ENCODE measurements around the gene RABEP1.

RABEP1 gene

DNA sequence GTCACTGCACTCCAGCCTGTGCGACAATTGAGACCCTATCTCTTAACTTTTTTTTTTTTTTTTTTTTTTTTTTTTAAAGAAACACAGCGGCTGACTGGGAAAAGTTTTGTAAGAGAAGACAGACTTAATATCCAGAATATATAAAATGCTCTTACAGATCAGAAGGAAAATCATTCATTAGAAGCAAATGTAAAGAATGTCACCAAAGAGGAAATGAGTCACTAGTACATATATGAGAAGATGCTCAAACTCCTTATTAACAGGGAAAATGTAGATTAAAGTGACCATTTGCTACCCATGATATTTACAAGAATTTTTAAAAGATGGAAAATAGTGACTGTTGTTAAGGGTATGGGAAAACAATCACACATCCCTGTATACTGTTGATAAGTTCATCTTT lies 48.9 kb downstream of the RABEP1 start:
- no peak overlapping the region for H2BK120ac ChIP-seq (ENCODE audit: low read depth, low read length)
- no peak overlapping the region for H4K8ac ChIP-seq (ENCODE audit: low read depth, low read length)
- no peak overlapping the region for H3K23ac ChIP-seq (ENCODE audit: low read depth, low read length, poor library complexity)
- no peaks in the 10 kb centered on the region for H3K4me1 ChIP-seq (ENCODE audit: control insufficient read depth in 2 of 2, insufficient read depth in 1 of 2, low read depth in 1 of 2, low read length in 2 of 2)
- no peak for DNase-seq (ENCODE audit: low spot score)
- no peaks in the 10 kb centered on the region for H3K79me1 ChIP-seq (ENCODE audit: low read depth, low read length)
- no peak overlapping the region for H3K4me3 ChIP-seq (ENCODE audit: low read length in 2 of 2)
- H2BK12ac ChIP-seq (ENCODE audit: low read length): no peak overlapping the region
- H3K9me3 ChIP-seq (replicated peaks in 1 of 2; ENCODE audit: control insufficient read depth in 2 of 2, insufficient read depth in 1 of 2, low read depth in 1 of 2, low read length in 2 of 2): no peaks in the 10 kb centered on the region
- H2AFZ ChIP-seq (ENCODE audit: low read length): no peak overlapping the region
- H3K9ac ChIP-seq (ENCODE audit: low read depth, low read length, poor library complexity): no peak overlapping the region
- no peak overlapping the region for H3K14ac ChIP-seq (ENCODE audit: low read length)
- no peak overlapping the region for H2AK5ac ChIP-seq (ENCODE audit: low read depth, low read length)
- H3K18ac ChIP-seq (ENCODE audit: low read length): no peak overlapping the region
- H3K4me2 ChIP-seq (ENCODE audit: insufficient read depth, low read length, poor library complexity, severe bottlenecking): no peak overlapping the region
- H3K27ac ChIP-seq (replicated peaks; ENCODE audit: low read length): no peak overlapping the region
- peaks cover 7 to 41% of the 10 kb centered on the region in 2 donors for H3K36me3 ChIP-seq (replicated peaks in 1 of 2; ENCODE audit: control insufficient read depth in 2 of 2, insufficient read depth in 2 of 2, low read length in 2 of 2)
- H3K27me3 ChIP-seq (ENCODE audit: control insufficient read depth in 3 of 3, insufficient read depth in 3 of 3, low read depth in 1 of 3, low read length in 3 of 3): no peaks in the 10 kb centered on the region
- no CpG with 5 or more reads among the region's 2 CpGs for WGBS, 2 donors (ENCODE audit: extremely low coverage in 2 of 2, insufficient read length in 2 of 2, insufficient replicate concordance in 1 of 2)
- H4K91ac ChIP-seq (ENCODE audit: low read depth, low read length, poor library complexity): no peak overlapping the region
- no peak overlapping the region for H3K4ac ChIP-seq (ENCODE audit: low read length)
- H2BK15ac ChIP-seq (ENCODE audit: low read length): no peak overlapping the region
- no peak overlapping the region for H2BK5ac ChIP-seq (ENCODE audit: low read length)

DNA sequence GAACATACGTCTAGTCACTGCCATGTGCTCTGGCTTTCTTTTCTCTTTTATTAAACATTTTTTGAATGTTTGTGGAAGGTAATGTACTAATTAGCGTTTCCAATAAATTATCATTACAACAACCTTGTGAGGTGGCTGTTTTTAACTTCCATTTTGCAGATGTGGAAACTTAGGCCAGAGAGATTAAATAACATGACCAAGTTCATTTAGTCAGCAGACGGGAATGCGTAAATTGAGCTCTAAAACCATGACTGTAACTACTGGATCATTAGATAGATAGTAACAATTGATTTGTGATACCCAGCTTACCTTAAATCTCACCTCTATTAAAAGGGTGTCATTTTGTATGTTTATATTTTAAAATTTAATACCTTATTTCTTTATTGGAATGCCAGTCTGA lies 49.4 kb downstream of the RABEP1 start:
- Histone ChIP-seq H2BK5ac (ENCODE audit: low read length) (no peak overlapping the region), H2AFZ (ENCODE audit: low read length) (no peak overlapping the region), H3K4me2 (ENCODE audit: insufficient read depth, low read length, poor library complexity, severe bottlenecking) (no peak overlapping the region), H3K79me1 (ENCODE audit: low read depth, low read length) (no peaks in the 10 kb centered on the region), H3K9ac (ENCODE audit: low read depth, low read length, poor library complexity) (no peak overlapping the region), H3K18ac (ENCODE audit: low read length) (no peak overlapping the region), H4K8ac (ENCODE audit: low read depth, low read length) (no peak overlapping the region), H3K9me3 (replicated peaks in 1 of 2; ENCODE audit: control insufficient read depth in 2 of 2, insufficient read depth in 1 of 2, low read depth in 1 of 2, low read length in 2 of 2) (no peaks in the 10 kb centered on the region), H2BK12ac (ENCODE audit: low read length) (no peak overlapping the region), H3K4me3 (ENCODE audit: low read length in 2 of 2) (no peak overlapping the region), H4K91ac (ENCODE audit: low read depth, low read length, poor library complexity) (no peak overlapping the region), H3K27me3 (ENCODE audit: control insufficient read depth in 3 of 3, insufficient read depth in 3 of 3, low read depth in 1 of 3, low read length in 3 of 3) (no peaks in the 10 kb centered on the region), H3K14ac (ENCODE audit: low read length) (no peak overlapping the region), H3K23ac (ENCODE audit: low read depth, low read length, poor library complexity) (no peak overlapping the region), H3K4me1 (ENCODE audit: control insufficient read depth in 2 of 2, insufficient read depth in 1 of 2, low read depth in 1 of 2, low read length in 2 of 2) (no peaks in the 10 kb centered on the region), H2BK15ac (ENCODE audit: low read length) (no peak overlapping the region), H3K27ac (replicated peaks; ENCODE audit: low read length) (no peak overlapping the region), H3K36me3 (replicated peaks in 1 of 2; ENCODE audit: control insufficient read depth in 2 of 2, insufficient read depth in 2 of 2, low read length in 2 of 2) (peaks cover 7 to 46% of the 10 kb centered on the region in 2 donors), H3K4ac (ENCODE audit: low read length) (no peak overlapping the region), H2BK120ac (ENCODE audit: low read depth, low read length) (no peak overlapping the region), H2AK5ac (ENCODE audit: low read depth, low read length) (no peak overlapping the region)
- DNase-seq (ENCODE audit: low spot score): no peak
- WGBS, 2 donors (ENCODE audit: extremely low coverage in 2 of 2, insufficient read length in 2 of 2, insufficient replicate concordance in 1 of 2): no CpG with 5 or more reads among the region's 4 CpGs

DNA sequence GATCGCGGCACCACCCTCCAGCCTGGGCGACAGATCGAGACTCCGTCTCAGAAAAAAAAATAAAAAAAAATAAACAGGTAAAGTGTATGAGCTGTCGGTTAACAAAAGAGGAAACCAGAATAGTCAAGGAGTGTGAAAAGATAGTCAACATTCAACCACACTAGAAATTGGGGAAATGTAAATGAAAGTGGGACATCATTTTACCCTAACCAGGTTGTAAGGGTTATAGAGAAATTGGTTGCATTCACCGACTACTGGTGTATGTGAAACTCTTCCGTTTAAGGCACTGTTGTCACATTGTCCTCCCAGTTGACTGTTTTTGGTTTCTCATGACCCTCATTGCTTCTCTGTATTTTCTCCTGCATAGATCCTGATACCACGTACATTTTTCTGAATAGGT lies 62.8 kb downstream of the RABEP1 start:
- no peak overlapping the region for H3K4me2 ChIP-seq (ENCODE audit: insufficient read depth, low read length, poor library complexity, severe bottlenecking)
- H2AK5ac ChIP-seq (ENCODE audit: low read depth, low read length): no peak overlapping the region
- no peak overlapping the region for H3K14ac ChIP-seq (ENCODE audit: low read length)
- H2BK5ac ChIP-seq (ENCODE audit: low read length): no peak overlapping the region
- DNase-seq (ENCODE audit: low spot score): no peak
- H3K4me3 ChIP-seq (ENCODE audit: low read length in 2 of 2): no peak overlapping the region
- no peak overlapping the region for H4K8ac ChIP-seq (ENCODE audit: low read depth, low read length)
- H3K23ac ChIP-seq (ENCODE audit: low read depth, low read length, poor library complexity): no peak overlapping the region
- WGBS, 2 donors (ENCODE audit: extremely low coverage in 2 of 2, insufficient read length in 2 of 2, insufficient replicate concordance in 1 of 2): no CpG with 5 or more reads among the region's 9 CpGs
- no peak overlapping the region for H2BK120ac ChIP-seq (ENCODE audit: low read depth, low read length)
- H3K27me3 ChIP-seq (ENCODE audit: control insufficient read depth in 3 of 3, insufficient read depth in 3 of 3, low read depth in 1 of 3, low read length in 3 of 3): no peaks in the 10 kb centered on the region
- H4K91ac ChIP-seq (ENCODE audit: low read depth, low read length, poor library complexity): no peak overlapping the region
- no peak overlapping the region for H3K9ac ChIP-seq (ENCODE audit: low read depth, low read length, poor library complexity)
- no peak overlapping the region for H2AFZ ChIP-seq (ENCODE audit: low read length)
- no peaks in the 10 kb centered on the region for H3K9me3 ChIP-seq (replicated peaks in 1 of 2; ENCODE audit: control insufficient read depth in 2 of 2, insufficient read depth in 1 of 2, low read depth in 1 of 2, low read length in 2 of 2)
- H2BK15ac ChIP-seq (ENCODE audit: low read length): no peak overlapping the region
- H2BK12ac ChIP-seq (ENCODE audit: low read length): no peak overlapping the region
- no peak overlapping the region for H3K4ac ChIP-seq (ENCODE audit: low read length)
- peaks cover 2% of the 10 kb centered on the region for H3K79me1 ChIP-seq (ENCODE audit: low read depth, low read length)
- H3K18ac ChIP-seq (ENCODE audit: low read length): no peak overlapping the region
- no peak overlapping the region for H3K27ac ChIP-seq (replicated peaks; ENCODE audit: low read length)
- no peaks in the 10 kb centered on the region for H3K4me1 ChIP-seq (ENCODE audit: control insufficient read depth in 2 of 2, insufficient read depth in 1 of 2, low read depth in 1 of 2, low read length in 2 of 2)
- peaks cover 3 to 70% of the 10 kb centered on the region in 2 donors for H3K36me3 ChIP-seq (replicated peaks in 1 of 2; ENCODE audit: control insufficient read depth in 2 of 2, insufficient read depth in 2 of 2, low read length in 2 of 2)

DNA sequence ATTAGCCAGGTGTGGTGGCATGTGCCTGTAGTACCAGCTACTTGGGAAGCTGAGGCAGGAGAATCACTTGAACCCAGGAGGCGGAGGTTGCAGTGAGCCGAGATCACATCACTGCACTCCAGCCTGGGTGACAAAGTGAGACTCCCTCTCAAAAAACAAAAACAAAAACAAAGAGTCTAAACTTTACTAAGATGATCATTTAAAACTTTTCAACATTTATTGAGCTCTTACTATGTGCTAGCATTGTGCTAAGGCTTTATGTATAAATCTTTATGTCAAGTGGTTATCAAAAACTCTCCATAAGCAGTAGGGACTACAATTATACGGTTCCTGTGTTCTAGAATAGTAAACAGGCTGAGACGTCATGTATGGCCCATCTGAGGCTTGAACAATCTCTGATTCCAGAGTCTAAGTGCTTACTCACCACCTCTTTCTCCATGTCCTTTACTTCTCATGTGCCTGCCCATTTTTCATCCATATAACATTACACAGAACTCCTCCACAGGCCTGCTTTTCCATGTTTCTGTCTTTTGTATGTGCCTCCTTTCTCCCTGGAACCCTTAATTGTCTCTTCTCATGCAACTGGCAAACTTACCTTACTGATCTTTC lies 70.7 kb downstream of the RABEP1 start:
- no peak overlapping the region for H4K91ac ChIP-seq (ENCODE audit: low read depth, low read length, poor library complexity)
- peaks cover 18 to 93% of the 10 kb centered on the region in 2 donors for H3K36me3 ChIP-seq (replicated peaks in 1 of 2; ENCODE audit: control insufficient read depth in 2 of 2, insufficient read depth in 2 of 2, low read length in 2 of 2)
- WGBS, 2 donors (ENCODE audit: extremely low coverage in 2 of 2, insufficient read length in 2 of 2, insufficient replicate concordance in 1 of 2): no CpG with 5 or more reads among the region's 4 CpGs

More for the DNA sequence above, 70.7 kb downstream of the RABEP1 start:
- Histone ChIP-seq H3K9me3 (replicated peaks in 1 of 2; ENCODE audit: control insufficient read depth in 2 of 2, insufficient read depth in 1 of 2, low read depth in 1 of 2, low read length in 2 of 2) (no peaks in the 10 kb centered on the region), H4K8ac (ENCODE audit: low read depth, low read length) (no peak overlapping the region), H2AK5ac (ENCODE audit: low read depth, low read length) (no peak overlapping the region), H3K4ac (ENCODE audit: low read length) (no peak overlapping the region), H2BK15ac (ENCODE audit: low read length) (no peak overlapping the region), H3K27me3 (ENCODE audit: control insufficient read depth in 3 of 3, insufficient read depth in 3 of 3, low read depth in 1 of 3, low read length in 3 of 3) (no peaks in the 10 kb centered on the region), H2BK120ac (ENCODE audit: low read depth, low read length) (no peak overlapping the region), H3K9ac (ENCODE audit: low read depth, low read length, poor library complexity) (no peak overlapping the region), H2AFZ (ENCODE audit: low read length) (no peak overlapping the region), H3K27ac (replicated peaks; ENCODE audit: low read length) (no peak overlapping the region), H3K14ac (ENCODE audit: low read length) (no peak overlapping the region), H3K4me1 (ENCODE audit: control insufficient read depth in 2 of 2, insufficient read depth in 1 of 2, low read depth in 1 of 2, low read length in 2 of 2) (no peaks in the 10 kb centered on the region), H3K79me1 (ENCODE audit: low read depth, low read length) (peaks cover 1% of the 10 kb centered on the region), H3K23ac (ENCODE audit: low read depth, low read length, poor library complexity) (no peak overlapping the region), H2BK12ac (ENCODE audit: low read length) (no peak overlapping the region), H3K4me3 (ENCODE audit: low read length in 2 of 2) (no peak overlapping the region), H2BK5ac (ENCODE audit: low read length) (no peak overlapping the region), H3K18ac (ENCODE audit: low read length) (no peak overlapping the region), H3K4me2 (ENCODE audit: insufficient read depth, low read length, poor library complexity, severe bottlenecking) (no peak overlapping the region)
- DNase-seq (ENCODE audit: low spot score): no peak

Data from neuronal stem cell (in vitro differentiated cells).